Choroid plexus epithelial cell (primary cell): Measurements from ENCODE around the gene SPOCK3.

Experiments
- DNase-seq: peaks from one replicate; pipeline ENCODE4 v3.0.0-alpha.2; 2010; ENCODE audit warnings: low read depth
- H3K4me3 ChIP-seq: 2 replicates; pipeline ENCODE4 v1.5.1; 2011; ENCODE audit warnings: low read depth, mild to moderate bottlenecking, control low read depth, low read length, moderate library complexity
- TF ChIP-seq, protein P1 (sequence below): conservative IDR thresholded peaks from 2 replicates; pipeline ENCODE4 v1.5.1; 2011; ENCODE audit warnings: low read depth, mild to moderate bottlenecking, control low read depth, inconsistent platforms, low read length, moderate library complexity

The SPOCK3 gene

GRCh38 chr4:167014944-167015343 lies 219.3 kb downstream of the SPOCK3 start:
- TF ChIP-seq, protein P1, sequence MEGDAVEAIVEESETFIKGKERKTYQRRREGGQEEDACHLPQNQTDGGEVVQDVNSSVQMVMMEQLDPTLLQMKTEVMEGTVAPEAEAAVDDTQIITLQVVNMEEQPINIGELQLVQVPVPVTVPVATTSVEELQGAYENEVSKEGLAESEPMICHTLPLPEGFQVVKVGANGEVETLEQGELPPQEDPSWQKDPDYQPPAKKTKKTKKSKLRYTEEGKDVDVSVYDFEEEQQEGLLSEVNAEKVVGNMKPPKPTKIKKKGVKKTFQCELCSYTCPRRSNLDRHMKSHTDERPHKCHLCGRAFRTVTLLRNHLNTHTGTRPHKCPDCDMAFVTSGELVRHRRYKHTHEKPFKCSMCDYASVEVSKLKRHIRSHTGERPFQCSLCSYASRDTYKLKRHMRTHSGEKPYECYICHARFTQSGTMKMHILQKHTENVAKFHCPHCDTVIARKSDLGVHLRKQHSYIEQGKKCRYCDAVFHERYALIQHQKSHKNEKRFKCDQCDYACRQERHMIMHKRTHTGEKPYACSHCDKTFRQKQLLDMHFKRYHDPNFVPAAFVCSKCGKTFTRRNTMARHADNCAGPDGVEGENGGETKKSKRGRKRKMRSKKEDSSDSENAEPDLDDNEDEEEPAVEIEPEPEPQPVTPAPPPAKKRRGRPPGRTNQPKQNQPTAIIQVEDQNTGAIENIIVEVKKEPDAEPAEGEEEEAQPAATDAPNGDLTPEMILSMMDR: no peak
- H3K4me3 ChIP-seq: no peak overlapping the region
- no peak for DNase-seq

DNA sequence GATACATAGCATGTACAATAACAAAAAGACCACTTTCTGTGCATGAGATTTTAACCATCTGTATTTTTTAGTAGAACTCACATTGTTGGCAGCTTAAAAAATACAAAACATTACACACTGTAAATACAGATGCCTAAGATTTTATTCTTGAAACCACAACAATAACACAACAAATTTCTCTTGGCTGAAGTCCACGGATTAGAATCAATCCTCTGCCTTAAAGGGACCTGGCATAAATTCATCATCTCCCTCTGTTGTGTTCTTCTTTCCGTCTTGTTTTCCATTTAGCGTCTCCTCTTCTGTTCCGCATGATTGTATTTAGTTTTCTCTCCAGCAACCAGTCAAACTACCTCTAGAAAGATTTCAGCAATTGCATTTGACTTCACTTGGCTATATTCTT lies 231.0 kb downstream of the SPOCK3 start:
- no peak for DNase-seq
- TF ChIP-seq, protein P1: no peak
- H3K4me3 ChIP-seq: no peak overlapping the region

- DNase-seq: no peak
- no peak overlapping the region for H3K4me3 ChIP-seq
- TF ChIP-seq, protein P1: no peak
Measured at GRCh38 chr4:167000141-167000852, 234.0 kb downstream of the SPOCK3 start.

DNA sequence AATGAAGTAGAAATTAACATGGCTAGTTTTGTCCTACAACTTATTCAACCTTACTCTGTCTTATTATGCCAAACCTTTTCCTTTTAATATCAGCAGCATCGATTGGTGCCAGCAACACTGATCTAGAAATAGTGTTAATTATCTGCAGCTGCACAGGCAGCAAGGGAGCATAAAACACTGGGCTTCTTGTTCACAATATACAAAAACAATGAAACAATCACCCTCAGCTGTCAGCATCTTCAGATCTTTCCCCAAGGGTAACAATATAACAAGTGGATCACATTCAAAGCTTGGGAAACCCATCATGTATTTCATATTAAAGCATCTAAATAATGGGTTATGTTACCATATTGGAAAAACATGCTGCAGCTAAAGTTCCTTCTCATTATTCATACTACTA lies 238.1 kb downstream of the SPOCK3 start:
- no peak for DNase-seq
- TF ChIP-seq, protein P1: no peak
- no peak overlapping the region for H3K4me3 ChIP-seq

DNA sequence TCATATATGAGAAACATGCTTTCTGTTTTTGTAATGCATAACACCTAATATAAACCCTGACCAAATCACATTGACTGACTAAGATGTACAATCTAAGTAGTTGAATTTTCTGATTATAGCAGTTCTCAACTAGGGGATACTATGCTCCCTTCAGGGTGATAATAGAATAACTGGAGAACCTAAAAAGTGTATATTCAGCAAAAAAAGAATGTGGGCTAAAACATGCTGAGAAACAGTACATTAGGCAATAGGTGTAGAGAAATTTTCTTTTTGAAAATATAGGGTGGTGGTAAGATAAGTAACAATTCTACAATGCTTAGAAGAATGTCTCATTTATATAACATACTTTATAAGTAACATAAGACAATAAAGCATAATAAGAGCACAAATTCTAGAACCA lies 239.6 kb downstream of the SPOCK3 start:
- TF ChIP-seq, protein P1: no peak
- no peak overlapping the region for H3K4me3 ChIP-seq
- DNase-seq: no peak

GRCh38 chr4:166991006-166991561 lies 243.2 kb downstream of the SPOCK3 start:
- no peak for DNase-seq
- no peak overlapping the region for H3K4me3 ChIP-seq
- TF ChIP-seq, protein P1: no peak

GRCh38 chr4:166989886-166990285 lies 244.4 kb downstream of the SPOCK3 start:
- TF ChIP-seq, protein P1: no peak
- no peak overlapping the region for H3K4me3 ChIP-seq
- no peak for DNase-seq
